Lower lobe of right lung (tissue), 2 donors: ENCODE data around the gene PLCL2. TPM values are rescaled to one million over a fixed set of nuclear protein-coding genes. Genes with fewer than 3 reads are reported as not detected.

Source experiments
- ATAC-seq, 2 donors: fragments of 200-7000 bp; cut with Tn5 transposase; one replicate each; pipeline ENCODE4 v1.9.1; 2020 to 2022; ENCODE audit warnings: mild to moderate bottlenecking in 2 of 2, moderate library complexity in 2 of 2
- DNase-seq: peaks from one replicate; pipeline ENCODE4 v3.0.0-alpha.2; 2020
- H3K27ac ChIP-seq: fragments of 200-600 bp; one replicate; pipeline ENCODE4 v1.8.0; 2022
- H3K27me3 ChIP-seq: fragments of 200-600 bp; one replicate; pipeline ENCODE4 v1.8.0; 2022; ENCODE audit warnings: low read depth
- H3K36me3 ChIP-seq: fragments of 200-600 bp; one replicate; pipeline ENCODE4 v1.8.0; 2022; ENCODE audit warnings: mild to moderate bottlenecking
- H3K4me1 ChIP-seq: fragments of 200-600 bp; one replicate; pipeline ENCODE4 v1.8.0; 2022
- H3K4me3 ChIP-seq: fragments of 200-600 bp; one replicate; pipeline ENCODE4 v1.8.0; 2022; ENCODE audit warnings: mild to moderate bottlenecking
- H3K9me3 ChIP-seq: fragments of 200-600 bp; one replicate; pipeline ENCODE4 v1.8.0; 2022
- CTCF ChIP-seq: fragments of 200-600 bp; IDR thresholded peaks from one replicate; pipeline ENCODE4 v1.8.0; 2022; ENCODE audit warnings: antibody characterized with exemption, mild to moderate bottlenecking
- intact Hi-C: fragments of 100-400 bp; cut with DNase I; formaldehyde crosslinking; loops from one replicate; pipeline ENCODE4 v1.11.0; 2022
- total RNA-seq: library from RNA; stranded (reverse); fragmentation: NEBNext Ultra II Directional; extraction: Animal tissue kit (Norgen Biotek cat#: 25700); gene quantifications from one replicate; pipeline ENCODE4 v1.2.1, GENCODE V29; 2021
- donor health status: DM: no; HTN: yes; CAD: no; lungs with severe emphysema.

The PLCL2 gene
- total RNA-seq, 1 donor from 2014 or later, result 12.1 TPM

- Histone ChIP-seq H3K9me3 (no peaks in the 10 kb centered on the region), H3K36me3 (no peaks in the 10 kb centered on the region), H3K4me1 (peaks cover 32% of the 10 kb centered on the region), H3K27ac (no peak overlapping the region), H3K4me3 (no peak overlapping the region), H3K27me3 (no peaks in the 10 kb centered on the region)
- no peak for TF ChIP-seq CTCF
- DNase-seq, result no peak
- intact Hi-C loops, result no loop called here
- ATAC-seq, result no peak
Observed at GRCh38 chr3:16908896-16909295, 24.1 kb downstream of the PLCL2 start.

GRCh38 chr3:16909802-16910201 lies 25.0 kb downstream of the PLCL2 start:
- H3K4me3 ChIP-seq, result no peak overlapping the region
- H3K36me3 ChIP-seq, result no peaks in the 10 kb centered on the region
- no peak for DNase-seq
- TF ChIP-seq CTCF, result no peak
- H3K27me3 ChIP-seq, result no peaks in the 10 kb centered on the region
- peaks cover 32% of the 10 kb centered on the region for H3K4me1 ChIP-seq
- no peak overlapping the region for H3K27ac ChIP-seq
- no peaks in the 10 kb centered on the region for H3K9me3 ChIP-seq
- no peak for ATAC-seq
- intact Hi-C loops, result no loop called here

- Histone ChIP-seq H3K27ac (no peak overlapping the region), H3K9me3 (no peaks in the 10 kb centered on the region), H3K4me1 (peaks cover 32% of the 10 kb centered on the region), H3K4me3 (no peak overlapping the region), H3K27me3 (no peaks in the 10 kb centered on the region), H3K36me3 (no peaks in the 10 kb centered on the region)
- intact Hi-C loops, result no loop called here
- no peak for TF ChIP-seq CTCF
- ATAC-seq (no peak), DNase-seq (no peak)
Observed at GRCh38 chr3:16910207-16910606, 25.5 kb downstream of the PLCL2 start.

- TF ChIP-seq CTCF, result no peak
- no peaks in the 10 kb centered on the region for H3K9me3 ChIP-seq
- H3K36me3 ChIP-seq, result no peaks in the 10 kb centered on the region
- H3K27me3 ChIP-seq, result no peaks in the 10 kb centered on the region
- intact Hi-C loops, result no loop called here
- H3K4me3 ChIP-seq, result no peak overlapping the region
- DNase-seq, result no peak
- no peak overlapping the region for H3K27ac ChIP-seq
- peaks cover 20% of the 10 kb centered on the region for H3K4me1 ChIP-seq
- no peak for ATAC-seq
Observed at GRCh38 chr3:16911916-16912315, 27.2 kb downstream of the PLCL2 start.

GRCh38 chr3:16912400-16913263 lies 27.9 kb downstream of the PLCL2 start:
- H3K27ac ChIP-seq, result no peak overlapping the region
- H3K27me3 ChIP-seq, result no peaks in the 10 kb centered on the region
- TF ChIP-seq CTCF, result no peak
- peaks cover 13% of the 10 kb centered on the region for H3K4me1 ChIP-seq
- intact Hi-C loops, result no loop called here
- H3K4me3 ChIP-seq, result no peak overlapping the region
- no peak for ATAC-seq
- no peak for DNase-seq
- H3K36me3 ChIP-seq, result no peaks in the 10 kb centered on the region
- no peaks in the 10 kb centered on the region for H3K9me3 ChIP-seq
